ENCODE results near the gene WNK2. TPM values are rescaled to one million over a fixed set of nuclear protein-coding genes. Genes with fewer than 3 reads are reported as not detected.

The WNK2 gene
- total RNA-seq, 1 experiment from 2014 or later = 69.4 TPM

DNA sequence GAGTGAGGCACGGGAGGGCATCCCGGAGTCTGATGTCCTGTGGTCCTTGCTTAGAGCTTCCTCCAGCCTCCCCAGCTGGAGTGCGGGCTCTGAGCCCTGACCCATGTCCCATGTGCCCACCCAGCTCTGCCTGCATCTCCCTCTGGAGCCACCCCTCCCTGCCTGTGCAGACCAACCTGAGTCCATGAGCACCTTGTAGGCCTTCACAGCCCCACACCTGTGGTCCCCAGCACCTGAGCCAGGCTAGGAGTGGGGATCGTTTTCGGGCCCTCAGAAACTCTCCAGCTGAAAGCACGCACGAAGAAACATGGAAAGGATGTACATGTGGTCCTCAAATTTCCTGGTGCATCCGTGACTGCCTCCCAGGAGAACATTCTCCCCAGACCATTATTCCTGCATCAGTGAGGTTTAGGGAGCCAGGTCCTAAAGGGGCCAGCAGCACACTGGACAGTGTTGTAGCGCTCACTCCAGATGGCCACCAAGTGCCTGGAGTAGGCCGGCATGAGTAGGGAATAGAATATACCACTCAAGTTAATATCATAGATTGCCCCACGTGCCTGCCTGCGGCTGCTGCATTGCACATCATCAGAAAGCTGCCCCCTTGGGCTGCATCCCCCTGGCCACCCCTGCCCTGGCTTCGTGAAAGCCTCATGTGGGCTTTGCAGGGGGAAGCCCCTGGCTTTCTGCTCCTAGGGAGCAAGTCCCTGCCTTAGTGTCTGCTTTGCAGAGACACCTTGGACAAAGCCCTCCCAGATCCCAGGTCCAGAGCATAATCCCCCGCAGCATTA, 80.6 kb downstream of the WNK2 start:
- Histone ChIP-seq H2BK120ac (ENCODE audit: low read depth, low read length, poor library complexity, severe bottlenecking) (no peak overlapping the region), H2AK5ac (ENCODE audit: insufficient read length, low read length) (no peak overlapping the region), H3K18ac (ENCODE audit: insufficient read length, low read depth, low read length) (no peak overlapping the region), H3T11ph (ENCODE audit: low read length) (no peak overlapping the region), H2AFZ (ENCODE audit: low read length) (no peak overlapping the region), H3K79me1 (ENCODE audit: insufficient read depth, low read depth, low read length, poor library complexity, severe bottlenecking) (no peaks in the 10 kb centered on the region), H3K14ac (ENCODE audit: insufficient read depth, low read length) (no peak overlapping the region), H2BK15ac (ENCODE audit: low read depth, low read length) (no peak overlapping the region), H3K4me1 (ENCODE audit: insufficient read depth, low read length) (no peaks in the 10 kb centered on the region), H3K79me2 (ENCODE audit: insufficient read depth, low read length) (no peaks in the 10 kb centered on the region), H3K4ac (ENCODE audit: low read depth, low read length) (no peak overlapping the region), H4K20me1 (ENCODE audit: control insufficient read depth, insufficient read depth, insufficient read length) (no peaks in the 10 kb centered on the region), H4K91ac (ENCODE audit: insufficient read length, low read depth, low read length) (no peak overlapping the region), H3K27me3 (ENCODE audit: insufficient read depth, low read length) (no peaks in the 10 kb centered on the region), H3K9ac (ENCODE audit: extremely low read depth, insufficient read length, low read length) (no peak overlapping the region), H2BK20ac (ENCODE audit: low read depth, low read length, poor library complexity, severe bottlenecking) (no peak overlapping the region), H3K27ac (ENCODE audit: insufficient read length, low read depth, low read length) (no peak overlapping the region), H3K23me2 (ENCODE audit: insufficient read length, low read depth, low read length, poor library complexity, severe bottlenecking) (no peaks in the 10 kb centered on the region), H2BK12ac (ENCODE audit: insufficient read length, low read depth, low read length) (no peak overlapping the region), H3K4me2 (ENCODE audit: insufficient read depth, insufficient read length, low read length) (no peak overlapping the region), H3K9me3 (ENCODE audit: control insufficient read depth, low read depth, low read length) (no peaks in the 10 kb centered on the region), H4K8ac (replicated peaks; ENCODE audit: insufficient read length, low read depth, low read length) (no peak overlapping the region), H2BK5ac (ENCODE audit: insufficient read length, low read length) (no peak overlapping the region), H3K56ac (ENCODE audit: insufficient read length, low read depth, low read length) (no peak overlapping the region), H3K23ac (ENCODE audit: insufficient read length, low read depth, low read length) (no peak overlapping the region), H4K5ac (ENCODE audit: insufficient read length, low read depth, low read length) (no peak overlapping the region)
- no CpG with 5 or more reads among the region's 14 CpGs for WGBS (ENCODE audit: extremely low coverage, insufficient read length, low lambda C conversion rate)
- Mint-ChIP-seq H3K9me3 (no peaks in the 10 kb centered on the region), H3K36me3 (ENCODE audit: insufficient read depth in 1 of 3, low read depth in 3 of 3) (peaks cover 12 to 21% (median 20%) of the 10 kb centered on the region in 3 experiments; a peak in 6 of 7 replicates), H3K4me3 (no peak overlapping the region), H3K27ac (no peak overlapping the region), H3K27me3 (ENCODE audit: low read depth) (no peaks in the 10 kb centered on the region; the same call in 1 of the 2 replicates), H3K4me1 (0 out of 4 replicates have a peak, but pooled peaks cover 0 to 7% of the 10 kb centered on the region in 2 experiments)
- TF ChIP-seq, protein P1, sequence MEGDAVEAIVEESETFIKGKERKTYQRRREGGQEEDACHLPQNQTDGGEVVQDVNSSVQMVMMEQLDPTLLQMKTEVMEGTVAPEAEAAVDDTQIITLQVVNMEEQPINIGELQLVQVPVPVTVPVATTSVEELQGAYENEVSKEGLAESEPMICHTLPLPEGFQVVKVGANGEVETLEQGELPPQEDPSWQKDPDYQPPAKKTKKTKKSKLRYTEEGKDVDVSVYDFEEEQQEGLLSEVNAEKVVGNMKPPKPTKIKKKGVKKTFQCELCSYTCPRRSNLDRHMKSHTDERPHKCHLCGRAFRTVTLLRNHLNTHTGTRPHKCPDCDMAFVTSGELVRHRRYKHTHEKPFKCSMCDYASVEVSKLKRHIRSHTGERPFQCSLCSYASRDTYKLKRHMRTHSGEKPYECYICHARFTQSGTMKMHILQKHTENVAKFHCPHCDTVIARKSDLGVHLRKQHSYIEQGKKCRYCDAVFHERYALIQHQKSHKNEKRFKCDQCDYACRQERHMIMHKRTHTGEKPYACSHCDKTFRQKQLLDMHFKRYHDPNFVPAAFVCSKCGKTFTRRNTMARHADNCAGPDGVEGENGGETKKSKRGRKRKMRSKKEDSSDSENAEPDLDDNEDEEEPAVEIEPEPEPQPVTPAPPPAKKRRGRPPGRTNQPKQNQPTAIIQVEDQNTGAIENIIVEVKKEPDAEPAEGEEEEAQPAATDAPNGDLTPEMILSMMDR (conservative IDR thresholded peaks at IDR 0.05) = no peak
- DNase-seq = no peak

Measured in H9 (cell line).